HepG2 (cell line): Measurements from ENCODE around the gene DCAF4L1. TPM values are rescaled to one million over a fixed set of nuclear protein-coding genes. Genes with fewer than 3 reads are reported as not detected.

Experiments
- FOXK2 ChIP-seq: fragments of 450-650 bp; IDR thresholded peaks from 2 replicates; pipeline ENCODE4 v1.6.1; 2016
- FOXO4 ChIP-seq: sonication (generic); formaldehyde crosslinking; conservative IDR thresholded peaks from 2 replicates; pipeline ENCODE4 v1.8.1; 2023; ENCODE audit warnings: missing genetic modification reagents
- IRF2 ChIP-seq: IDR thresholded peaks from 2 replicates; pipeline ENCODE4 v1.6.1; 2018; ENCODE audit warnings: missing genetic modification reagents, missing compliant biosample characterization
- LCORL ChIP-seq, 2 experiments: fragments of 450-650 bp in 1 of 2; sonication (generic) in 1 of 2; formaldehyde crosslinking in 1 of 2; IDR thresholded peaks; 2 replicates each; pipeline versions ENCODE4 v1.5.0 to v1.6.1; 2017 to 2020; ENCODE audit warnings: antibody characterized with exemption in 1 of 2, missing genetic modification reagents in 1 of 2
- MIER3 ChIP-seq: IDR thresholded peaks from 2 replicates; pipeline ENCODE4 v1.6.1; 2016; ENCODE audit warnings: missing compliant biosample characterization, borderline replicate concordance
- NFYB ChIP-seq: sonication (generic); formaldehyde crosslinking; IDR thresholded peaks from 2 replicates; pipeline ENCODE4 v1.4.0; 2020; ENCODE audit warnings: missing genetic modification reagents
- POLR2A ChIP-seq, 2 experiments: IDR thresholded peaks; 2 replicates each; pipeline ENCODE4 v1.6.1; 2011; ENCODE audit warnings: low read depth in 2 of 2, low read length in 2 of 2, mild to moderate bottlenecking in 1 of 2, moderate library complexity in 1 of 2; ENCODE audit not compliant: insufficient read depth in 1 of 2
- RBFOX2 ChIP-seq: fragments of 200-400 bp; formaldehyde crosslinking; IDR thresholded peaks from 2 replicates; pipeline ENCODE4 v1.6.1; 2017; ENCODE audit warnings: low read depth, mild to moderate bottlenecking, low read length
- REPIN1 ChIP-seq: sonication (generic); formaldehyde crosslinking; IDR thresholded peaks from 2 replicates; pipeline ENCODE4 v1.8.0; 2022; ENCODE audit warnings: missing genetic modification reagents, low read depth, mild to moderate bottlenecking, borderline replicate concordance
- THYN1 ChIP-seq: sonication (generic); formaldehyde crosslinking; IDR thresholded peaks from 2 replicates; pipeline ENCODE4 v1.8.1; 2023; ENCODE audit warnings: low read depth, mild to moderate bottlenecking, moderate library complexity, missing genetic modification reagents, borderline replicate concordance
- UBTF ChIP-seq: sonication (generic); formaldehyde crosslinking; IDR thresholded peaks from 2 replicates; pipeline ENCODE4 v1.4.0; 2020; ENCODE audit warnings: mild to moderate bottlenecking, missing genetic modification reagents
- ZNF580 ChIP-seq: IDR thresholded peaks from 2 replicates; pipeline ENCODE4 v1.6.1; 2016; ENCODE audit warnings: low read depth, borderline replicate concordance
- polyA plus RNA-seq, 8 experiments: library from polyadenylated mRNA; depleted of rRNA in 3 of 8; stranded (reverse) in 7 of 8; unstranded in 1 of 8; fragments of >200 nt; fragmentation: Illumina TruSeq in 4 of 8; extraction: Trizol in 4 of 8; gene quantifications; 2 replicates each; pipeline versions ENCODE4 v1.2.1 to v1.2.3, GENCODE V29; 2011 to 2016; ENCODE audit warnings: low read depth in 4 of 8, missing spikeins in 1 of 8, mixed read lengths in 1 of 8; ENCODE audit not compliant: insufficient read depth in 1 of 8
- total RNA-seq, 5 experiments: library from RNA; depleted of rRNA; stranded (reverse); fragments of >200 nt; fragmentation: Illumina TruSeq; extraction: Trizol; gene quantifications; 2 replicates each; pipeline ENCODE4 v1.2.3, GENCODE V29; 2016; ENCODE audit warnings: low read depth in 1 of 5
- TF ChIP-seq, protein P1 (sequence below): sonication (generic); formaldehyde crosslinking; IDR thresholded peaks from 2 replicates; pipeline ENCODE4 v1.4.0; 2020; ENCODE audit warnings: missing genetic modification reagents, borderline replicate concordance
- TF ChIP-seq, protein P2 (sequence below): sonication (generic); formaldehyde crosslinking; IDR thresholded peaks from 2 replicates; pipeline ENCODE4 v1.4.0; 2020; ENCODE audit warnings: mild to moderate bottlenecking, missing genetic modification reagents
- TF ChIP-seq, protein P3 (sequence below): sonication (generic); formaldehyde crosslinking; conservative IDR thresholded peaks from 2 replicates; pipeline ENCODE4 v1.4.0; 2020; ENCODE audit warnings: mild to moderate bottlenecking, missing genetic modification reagents, moderate library complexity
- TF ChIP-seq, protein P4 (sequence below): IDR thresholded peaks from 2 replicates; pipeline ENCODE4 v1.6.1; 2018; ENCODE audit warnings: missing genetic modification reagents

Gene DCAF4L1
- total and polyA plus RNA-seq, 2 of the 13 experiments (the other 11 are each of a cell fraction or from before 2014, with no cell fraction given) = 0.05 to 0.09 TPM

DNA sequence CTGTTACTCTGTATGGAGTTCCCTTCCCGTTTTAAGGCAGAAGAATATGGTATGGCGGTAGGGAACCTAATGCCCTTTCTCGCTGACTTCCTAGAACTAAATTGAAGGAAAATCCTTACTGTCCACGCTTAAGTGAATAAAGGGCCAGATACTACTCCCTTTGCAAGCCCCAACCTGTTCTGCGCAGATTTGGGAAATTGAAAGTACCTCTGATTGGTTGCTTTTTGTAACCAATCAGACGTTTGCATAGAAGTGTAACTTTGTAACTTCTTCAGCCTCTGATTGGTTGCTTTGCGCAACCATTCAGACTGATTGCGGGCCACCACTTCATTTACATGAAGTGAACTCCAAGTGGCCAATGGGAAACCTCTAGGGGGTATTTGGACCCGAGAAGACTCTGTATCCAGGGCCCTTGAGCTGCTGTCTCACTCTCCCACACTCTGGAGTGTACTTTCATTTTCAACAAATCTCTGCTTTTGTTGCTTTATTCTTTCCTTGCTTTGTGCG, 47.5 kb upstream of the DCAF4L1 start (continued):
- TF ChIP-seq, protein P1, sequence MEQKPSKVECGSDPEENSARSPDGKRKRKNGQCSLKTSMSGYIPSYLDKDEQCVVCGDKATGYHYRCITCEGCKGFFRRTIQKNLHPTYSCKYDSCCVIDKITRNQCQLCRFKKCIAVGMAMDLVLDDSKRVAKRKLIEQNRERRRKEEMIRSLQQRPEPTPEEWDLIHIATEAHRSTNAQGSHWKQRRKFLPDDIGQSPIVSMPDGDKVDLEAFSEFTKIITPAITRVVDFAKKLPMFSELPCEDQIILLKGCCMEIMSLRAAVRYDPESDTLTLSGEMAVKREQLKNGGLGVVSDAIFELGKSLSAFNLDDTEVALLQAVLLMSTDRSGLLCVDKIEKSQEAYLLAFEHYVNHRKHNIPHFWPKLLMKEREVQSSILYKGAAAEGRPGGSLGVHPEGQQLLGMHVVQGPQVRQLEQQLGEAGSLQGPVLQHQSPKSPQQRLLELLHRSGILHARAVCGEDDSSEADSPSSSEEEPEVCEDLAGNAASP (CRISPR knock-in tag) = peak; percentile 35; the same call in 1 of the 2 replicates
- TF ChIP-seq IRF2 (CRISPR knock-in tag) (peak; percentile 85; the same call in 1 of the 2 replicates), THYN1 (CRISPR knock-in tag) (no peak), RBFOX2 (peak; percentile 51; the same call in 1 of the 2 replicates), REPIN1 (CRISPR knock-in tag) (peak; percentile 6; the same call in 1 of the 2 replicates), UBTF (CRISPR knock-in tag) (no peak), FOXK2 (no peak), NFYB (CRISPR knock-in tag) (peak; percentile 84), FOXO4 (CRISPR knock-in tag) (no peak), ZNF580 (0 out of 2 replicates have a peak, but pooled peaks have one; percentile 47), LCORL (IDR thresholded peaks at IDR 0.05) (peak; percentile 91), LCORL (CRISPR knock-in tag; IDR thresholded peaks at IDR 0.05) (peak; percentile 46; the same call in 1 of the 2 replicates), MIER3 (CRISPR knock-in tag) (no peak; the same call in 1 of the 2 replicates), POLR2A (IDR thresholded peaks at IDR 0.05; ENCODE audit: insufficient read depth in 1 of 2, low read depth in 2 of 2, low read length in 2 of 2) (peak in 1 of 2 experiments; percentile 56; a peak in 2 of 4 replicates)
- TF ChIP-seq, protein P2, sequence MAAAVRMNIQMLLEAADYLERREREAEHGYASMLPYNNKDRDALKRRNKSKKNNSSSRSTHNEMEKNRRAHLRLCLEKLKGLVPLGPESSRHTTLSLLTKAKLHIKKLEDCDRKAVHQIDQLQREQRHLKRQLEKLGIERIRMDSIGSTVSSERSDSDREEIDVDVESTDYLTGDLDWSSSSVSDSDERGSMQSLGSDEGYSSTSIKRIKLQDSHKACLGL (CRISPR knock-in tag) = no peak
- TF ChIP-seq, protein P3, sequence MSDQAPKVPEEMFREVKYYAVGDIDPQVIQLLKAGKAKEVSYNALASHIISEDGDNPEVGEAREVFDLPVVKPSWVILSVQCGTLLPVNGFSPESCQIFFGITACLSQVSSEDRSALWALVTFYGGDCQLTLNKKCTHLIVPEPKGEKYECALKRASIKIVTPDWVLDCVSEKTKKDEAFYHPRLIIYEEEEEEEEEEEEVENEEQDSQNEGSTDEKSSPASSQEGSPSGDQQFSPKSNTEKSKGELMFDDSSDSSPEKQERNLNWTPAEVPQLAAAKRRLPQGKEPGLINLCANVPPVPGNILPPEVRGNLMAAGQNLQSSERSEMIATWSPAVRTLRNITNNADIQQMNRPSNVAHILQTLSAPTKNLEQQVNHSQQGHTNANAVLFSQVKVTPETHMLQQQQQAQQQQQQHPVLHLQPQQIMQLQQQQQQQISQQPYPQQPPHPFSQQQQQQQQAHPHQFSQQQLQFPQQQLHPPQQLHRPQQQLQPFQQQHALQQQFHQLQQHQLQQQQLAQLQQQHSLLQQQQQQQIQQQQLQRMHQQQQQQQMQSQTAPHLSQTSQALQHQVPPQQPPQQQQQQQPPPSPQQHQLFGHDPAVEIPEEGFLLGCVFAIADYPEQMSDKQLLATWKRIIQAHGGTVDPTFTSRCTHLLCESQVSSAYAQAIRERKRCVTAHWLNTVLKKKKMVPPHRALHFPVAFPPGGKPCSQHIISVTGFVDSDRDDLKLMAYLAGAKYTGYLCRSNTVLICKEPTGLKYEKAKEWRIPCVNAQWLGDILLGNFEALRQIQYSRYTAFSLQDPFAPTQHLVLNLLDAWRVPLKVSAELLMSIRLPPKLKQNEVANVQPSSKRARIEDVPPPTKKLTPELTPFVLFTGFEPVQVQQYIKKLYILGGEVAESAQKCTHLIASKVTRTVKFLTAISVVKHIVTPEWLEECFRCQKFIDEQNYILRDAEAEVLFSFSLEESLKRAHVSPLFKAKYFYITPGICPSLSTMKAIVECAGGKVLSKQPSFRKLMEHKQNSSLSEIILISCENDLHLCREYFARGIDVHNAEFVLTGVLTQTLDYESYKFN (CRISPR knock-in tag) = 0 out of 2 replicates have a peak, but pooled peaks have one; percentile 30
- TF ChIP-seq, protein P4, sequence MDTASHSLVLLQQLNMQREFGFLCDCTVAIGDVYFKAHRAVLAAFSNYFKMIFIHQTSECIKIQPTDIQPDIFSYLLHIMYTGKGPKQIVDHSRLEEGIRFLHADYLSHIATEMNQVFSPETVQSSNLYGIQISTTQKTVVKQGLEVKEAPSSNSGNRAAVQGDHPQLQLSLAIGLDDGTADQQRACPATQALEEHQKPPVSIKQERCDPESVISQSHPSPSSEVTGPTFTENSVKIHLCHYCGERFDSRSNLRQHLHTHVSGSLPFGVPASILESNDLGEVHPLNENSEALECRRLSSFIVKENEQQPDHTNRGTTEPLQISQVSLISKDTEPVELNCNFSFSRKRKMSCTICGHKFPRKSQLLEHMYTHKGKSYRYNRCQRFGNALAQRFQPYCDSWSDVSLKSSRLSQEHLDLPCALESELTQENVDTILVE (CRISPR knock-in tag) = 0 out of 2 replicates have a peak, but pooled peaks have one; percentile 0
